Tibial artery (tissue), 4 donors: Measurements from ENCODE around the gene TUBB4B.

Experiments used
- DNase-seq, 2 donors: peaks; one replicate each; pipeline ENCODE4 v3.0.0-alpha.2; 2019
- H3K27ac ChIP-seq, 2 donors: fragments of 200-600 bp; sonication (generic) in 1 of 2; 1 replicate in 1 of 2; 2 replicates in 1 of 2; pipeline ENCODE4 v1.5.1; 2018 to 2019; ENCODE audit warnings: mild to moderate bottlenecking in 1 of 2
- H3K27me3 ChIP-seq, 2 donors: fragments of 200-600 bp; sonication (generic) in 1 of 2; one replicate each; pipeline versions ENCODE4 v1.5.1 to v1.6.0; 2016 to 2019
- H3K36me3 ChIP-seq, 3 donors: fragments of 200-600 bp; sonication (generic) in 2 of 3; one replicate each; pipeline ENCODE4 v1.5.1; 2016 to 2019; ENCODE audit warnings: mild to moderate bottlenecking in 2 of 3
- H3K4me1 ChIP-seq, 4 donors: fragments of 200-600 bp; sonication (generic) in 2 of 4; 1 replicate in 3 of 4; 2 replicates in 1 of 4; pipeline ENCODE4 v1.5.1; 2016 to 2019
- H3K4me3 ChIP-seq, 2 donors: fragments of 200-600 bp; sonication (generic) in 1 of 2; 1 replicate in 1 of 2; 2 replicates in 1 of 2; pipeline ENCODE4 v1.5.1; 2018 to 2019; ENCODE audit warnings: mild to moderate bottlenecking in 2 of 2
- H3K9me3 ChIP-seq, 3 donors: fragments of 200-600 bp; sonication (generic) in 1 of 3; one replicate each; pipeline ENCODE4 v1.5.1; 2016 to 2019
- intact Hi-C: fragments of 100-400 bp; cut with DNase I; formaldehyde crosslinking; loops from one replicate; pipeline ENCODE4 v1.15.0; 2023; ENCODE audit warnings: low total_unique reads
- TF ChIP-seq, protein P1 (sequence below), 2 experiments: fragments of 200-600 bp in 1 of 2; fragments of 450-650 bp in 1 of 2; IDR thresholded peaks; one replicate each; pipeline ENCODE4 v1.5.1; 2017 to 2019; ENCODE audit warnings: antibody characterized with exemption in 2 of 2, mild to moderate bottlenecking in 1 of 2, moderate library complexity in 1 of 2

Gene TUBB4B

DNA sequence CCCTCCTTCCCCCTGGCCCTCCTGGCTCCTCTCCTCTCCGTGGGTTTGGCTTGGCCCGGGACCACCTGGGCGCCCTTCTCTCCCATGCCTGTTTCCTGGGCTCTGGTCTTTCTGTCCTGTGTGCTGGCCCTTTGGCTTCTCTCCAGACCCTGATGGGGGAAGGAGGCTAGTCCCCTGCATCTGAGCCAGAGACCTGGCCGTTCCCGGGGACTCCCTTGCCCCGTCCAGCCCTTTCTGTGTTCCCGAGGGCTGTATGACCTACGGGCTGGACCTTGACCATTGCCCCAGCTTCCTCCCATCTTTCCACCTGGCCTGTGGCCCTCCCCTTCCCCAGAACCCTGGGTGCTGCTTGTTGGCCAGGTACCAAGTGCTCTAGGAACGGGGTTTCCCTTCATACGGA is 22.4 kb downstream of the TUBB4B start:
- Histone ChIP-seq H3K4me3 (no peak overlapping the region), H3K27ac (no peak overlapping the region), H3K36me3 (peaks cover 30 to 65% (median 58%) of the 10 kb centered on the region in 3 donors), H3K9me3 (no peaks in the 10 kb centered on the region), H3K27me3 (no peaks in the 10 kb centered on the region), H3K4me1 (peaks cover 0 to 9% (median 5%) of the 10 kb centered on the region in 4 donors)
- TF ChIP-seq, protein P1, sequence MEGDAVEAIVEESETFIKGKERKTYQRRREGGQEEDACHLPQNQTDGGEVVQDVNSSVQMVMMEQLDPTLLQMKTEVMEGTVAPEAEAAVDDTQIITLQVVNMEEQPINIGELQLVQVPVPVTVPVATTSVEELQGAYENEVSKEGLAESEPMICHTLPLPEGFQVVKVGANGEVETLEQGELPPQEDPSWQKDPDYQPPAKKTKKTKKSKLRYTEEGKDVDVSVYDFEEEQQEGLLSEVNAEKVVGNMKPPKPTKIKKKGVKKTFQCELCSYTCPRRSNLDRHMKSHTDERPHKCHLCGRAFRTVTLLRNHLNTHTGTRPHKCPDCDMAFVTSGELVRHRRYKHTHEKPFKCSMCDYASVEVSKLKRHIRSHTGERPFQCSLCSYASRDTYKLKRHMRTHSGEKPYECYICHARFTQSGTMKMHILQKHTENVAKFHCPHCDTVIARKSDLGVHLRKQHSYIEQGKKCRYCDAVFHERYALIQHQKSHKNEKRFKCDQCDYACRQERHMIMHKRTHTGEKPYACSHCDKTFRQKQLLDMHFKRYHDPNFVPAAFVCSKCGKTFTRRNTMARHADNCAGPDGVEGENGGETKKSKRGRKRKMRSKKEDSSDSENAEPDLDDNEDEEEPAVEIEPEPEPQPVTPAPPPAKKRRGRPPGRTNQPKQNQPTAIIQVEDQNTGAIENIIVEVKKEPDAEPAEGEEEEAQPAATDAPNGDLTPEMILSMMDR (IDR thresholded peaks at IDR 0.05) = no peak
- DNase-seq = no peak
- intact Hi-C loops = no loop called here

DNA sequence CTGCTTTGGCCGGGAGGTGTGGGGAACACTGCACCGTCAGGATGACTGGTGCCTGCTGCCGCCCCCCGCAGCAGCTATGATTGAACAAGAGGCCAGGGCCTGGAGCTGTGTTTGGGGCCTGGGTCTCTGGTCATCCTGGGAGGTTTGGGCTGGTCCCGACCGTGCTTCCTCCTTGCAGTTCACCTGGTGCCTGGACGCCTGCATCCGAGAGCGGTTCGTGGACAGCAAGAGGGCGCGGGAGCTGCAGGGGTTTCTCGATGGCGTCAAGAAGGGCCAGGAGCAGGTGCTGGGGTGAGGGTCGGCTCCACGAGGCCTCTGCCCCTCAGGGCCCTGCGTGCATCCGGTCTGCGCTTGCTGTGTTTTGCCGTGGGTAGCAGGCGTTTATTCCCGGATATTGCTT is 23.0 kb downstream of the TUBB4B start:
- Histone ChIP-seq H3K9me3 (no peaks in the 10 kb centered on the region), H3K27ac (no peak overlapping the region), H3K4me1 (peaks cover 5 to 14% (median 11%) of the 10 kb centered on the region in 4 donors), H3K27me3 (no peaks in the 10 kb centered on the region), H3K36me3 (peaks cover 24 to 63% (median 55%) of the 10 kb centered on the region in 3 donors), H3K4me3 (no peak overlapping the region)
- intact Hi-C loops = no loop called here
- TF ChIP-seq, protein P1 (IDR thresholded peaks at IDR 0.05) = no peak
- no peak for DNase-seq

DNA sequence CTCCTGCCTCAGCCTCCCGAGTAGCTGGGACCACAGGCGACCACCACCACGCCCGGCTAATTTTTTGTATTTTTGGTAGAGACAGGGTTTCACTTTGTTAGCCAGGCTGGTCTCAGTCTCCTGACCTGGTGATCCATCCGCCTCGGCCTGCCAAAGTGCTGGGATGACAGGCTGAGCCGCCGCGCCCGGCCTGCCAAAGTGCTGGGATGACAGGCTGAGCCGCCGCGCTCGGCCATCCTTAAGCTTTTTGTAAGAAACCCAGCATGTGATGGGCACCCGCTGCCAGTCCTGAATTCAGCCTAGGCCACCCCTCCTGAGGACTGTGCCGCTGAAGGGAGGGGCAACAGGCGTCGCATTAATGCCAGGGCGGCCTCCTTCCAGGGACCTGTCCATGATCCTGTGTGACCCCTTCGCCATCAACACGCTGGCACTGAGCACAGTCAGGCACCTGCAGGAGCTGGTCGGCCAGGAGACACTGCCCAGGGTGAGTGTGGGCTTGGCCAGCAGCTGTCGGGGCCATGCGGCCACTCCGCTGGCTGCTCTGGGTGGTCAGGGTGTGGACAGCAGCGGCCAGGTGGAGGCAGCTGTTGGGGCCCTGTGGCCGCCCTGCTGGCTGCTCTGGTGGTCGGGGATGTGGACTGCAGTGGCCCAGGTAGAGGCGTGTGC is 24.5 kb downstream of the TUBB4B start:
- Histone ChIP-seq H3K4me1 (peaks cover 5 to 30% (median 20%) of the 10 kb centered on the region in 4 donors), H3K4me3 (no peak overlapping the region), H3K27ac (no peak overlapping the region), H3K36me3 (peaks cover 20 to 74% (median 53%) of the 10 kb centered on the region in 3 donors), H3K9me3 (no peaks in the 10 kb centered on the region), H3K27me3 (no peaks in the 10 kb centered on the region)
- DNase-seq = no peak
- intact Hi-C loops = no loop called here
- TF ChIP-seq, protein P1 (IDR thresholded peaks at IDR 0.05) = no peak

DNA sequence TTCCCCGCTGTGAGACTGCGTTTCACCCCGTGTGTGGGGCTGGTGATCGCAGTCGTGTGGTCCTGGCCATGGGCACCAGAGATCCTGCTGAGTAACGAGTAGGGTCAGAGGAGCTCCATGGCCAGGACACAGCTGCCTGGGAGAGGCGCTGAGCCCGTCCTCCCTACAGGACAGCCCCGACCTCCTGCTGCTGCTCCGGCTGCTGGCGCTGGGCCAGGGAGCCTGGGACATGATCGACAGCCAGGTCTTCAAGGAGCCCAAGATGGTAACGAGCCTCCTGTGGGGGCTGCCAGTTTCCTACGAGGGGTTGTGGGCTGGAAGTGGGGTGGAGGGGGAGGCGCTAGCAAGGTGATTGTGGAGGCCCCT is 25.1 kb downstream of the TUBB4B start:
- Histone ChIP-seq H3K36me3 (peaks cover 20 to 79% (median 53%) of the 10 kb centered on the region in 3 donors), H3K4me1 (peaks cover 5 to 30% (median 22%) of the 10 kb centered on the region in 4 donors), H3K4me3 (no peak overlapping the region), H3K27me3 (no peaks in the 10 kb centered on the region), H3K27ac (no peak overlapping the region), H3K9me3 (no peaks in the 10 kb centered on the region)
- intact Hi-C loops = no loop called here
- no peak for DNase-seq
- TF ChIP-seq, protein P1 (IDR thresholded peaks at IDR 0.05) = no peak

DNA sequence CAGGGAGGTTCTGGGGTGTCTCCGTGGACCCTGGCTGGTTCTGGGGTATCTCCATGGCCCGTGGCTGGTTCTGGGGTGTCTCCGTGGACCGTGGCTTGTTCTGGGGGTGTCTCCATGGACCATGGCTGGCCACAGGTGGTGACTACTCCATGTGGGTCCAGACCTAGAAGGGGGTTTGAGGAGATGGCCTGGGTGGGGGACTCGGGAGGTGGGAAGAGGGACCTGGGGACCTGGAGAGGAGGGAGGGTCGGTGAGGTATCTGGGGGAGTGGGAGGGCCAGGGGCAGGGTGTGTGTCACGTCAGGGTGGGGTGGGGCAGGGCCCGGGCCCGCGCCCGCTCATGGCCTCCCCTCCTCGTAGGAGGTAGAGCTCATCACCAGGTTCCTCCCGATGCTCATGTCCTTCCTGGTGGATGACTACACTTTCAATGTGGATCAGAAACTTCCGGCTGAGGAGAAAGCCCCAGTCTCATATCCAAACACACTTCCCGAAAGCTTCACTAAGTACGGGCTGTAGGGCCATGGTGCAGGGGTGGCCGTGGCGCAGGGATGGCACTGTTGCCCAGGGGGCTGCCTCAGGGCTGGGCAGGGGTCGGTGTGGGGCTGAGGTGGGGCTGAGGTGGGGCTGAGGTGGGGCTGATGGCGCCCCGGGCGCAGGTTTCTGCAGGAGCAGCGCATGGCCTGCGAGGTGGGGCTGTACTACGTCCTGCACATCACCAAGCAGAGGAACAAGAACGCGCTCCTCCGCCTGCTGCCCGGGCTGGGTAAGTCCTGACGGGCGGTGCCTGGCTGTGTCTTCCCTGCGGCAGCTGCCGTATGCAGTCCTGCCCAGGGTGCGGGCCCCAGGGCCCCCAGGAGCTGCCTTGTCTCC is 25.7 kb downstream of the TUBB4B start:
- DNase-seq = no peak

More for the DNA sequence above, 25.7 kb downstream of the TUBB4B start:
- Histone ChIP-seq H3K9me3 (no peaks in the 10 kb centered on the region), H3K27me3 (peaks cover 0 to under 1% of the 10 kb centered on the region in 2 donors), H3K4me3 (no peak overlapping the region), H3K4me1 (peaks cover 5 to 30% (median 24%) of the 10 kb centered on the region in 4 donors), H3K27ac (no peak overlapping the region), H3K36me3 (peaks cover 23 to 86% (median 55%) of the 10 kb centered on the region in 3 donors)
- TF ChIP-seq, protein P1 (IDR thresholded peaks at IDR 0.05) = no peak
- intact Hi-C loops = no loop called here
